Stimulated activated CD4-positive, alpha-beta T cell treated with anti-CD3 and anti-CD28 coated beads, Interleukin-4, amount 100 ng/mL, for 48 hours (primary cell): ENCODE results near the gene INTS2.
"Not testable (repeated sequence)": the region's sequence is repeated elsewhere in the genome, so short reads cannot be mapped to it uniquely, and the experiment has no call there.

Experiments used
- DNase-seq, 2 donors: peaks; one replicate each; pipeline ENCODE4 v3.0.0-alpha.2; 2020; ENCODE audit warnings: low read depth in 2 of 2

The INTS2 gene

GRCh38 chr17:61897548-61898180 lies 30.1 kb downstream of the INTS2 start:
- no peak for DNase-seq

- no peak for DNase-seq
Measured at GRCh38 chr17:61895391-61895790, 32.4 kb downstream of the INTS2 start.

- DNase-seq = not testable (repeated sequence)
Measured at GRCh38 chr17:61894310-61894709, 33.5 kb downstream of the INTS2 start.

GRCh38 chr17:61887733-61888132 lies 40.0 kb downstream of the INTS2 start:
- DNase-seq = not testable (repeated sequence)

- DNase-seq = not testable (repeated sequence)
Measured at GRCh38 chr17:61885865-61886264, 41.9 kb downstream of the INTS2 start.

- DNase-seq = no peak
Measured at GRCh38 chr17:61884864-61885263, 42.9 kb downstream of the INTS2 start.

GRCh38 chr17:61880589-61881102 lies 47.1 kb downstream of the INTS2 start:
- DNase-seq = no peak

GRCh38 chr17:61878984-61879612 lies 48.7 kb downstream of the INTS2 start:
- no peak for DNase-seq

- no peak for DNase-seq
Measured at GRCh38 chr17:61878520-61878919, 49.3 kb downstream of the INTS2 start.

GRCh38 chr17:61877837-61878236 lies 49.9 kb downstream of the INTS2 start:
- DNase-seq = no peak

GRCh38 chr17:61875804-61876203 lies 52.0 kb downstream of the INTS2 start:
- DNase-seq = no peak

GRCh38 chr17:61875285-61875684 lies 52.5 kb downstream of the INTS2 start:
- no peak for DNase-seq

GRCh38 chr17:61874075-61874474 lies 53.7 kb downstream of the INTS2 start:
- no peak for DNase-seq

GRCh38 chr17:61872099-61872498 lies 55.7 kb downstream of the INTS2 start:
- DNase-seq = no peak

- no peak for DNase-seq
Measured at GRCh38 chr17:61869138-61869537, 58.6 kb downstream of the INTS2 start.

- DNase-seq = no peak
Measured at GRCh38 chr17:61868074-61868473, 59.7 kb downstream of the INTS2 start.

GRCh38 chr17:61867033-61867432 lies 60.7 kb downstream of the INTS2 start:
- DNase-seq = no peak

- no peak for DNase-seq
Measured at GRCh38 chr17:61863801-61864126, 64.0 kb downstream of the INTS2 start.

- peak; percentile 85 to 89 for DNase-seq
Measured at GRCh38 chr17:61862975-61863800, 64.6 kb downstream of the INTS2 start, which contains the start of gene BRIP1. Gene BRIP1 (minus strand): TSS chr17:61863528. CDS start chr17:61861539, 1,989 bp downstream.

- DNase-seq = no peak
Measured at GRCh38 chr17:61862105-61862574, 65.6 kb downstream of the INTS2 start.

GRCh38 chr17:61860397-61860796 lies 67.4 kb downstream of the INTS2 start:
- not testable (repeated sequence) for DNase-seq

- no peak for DNase-seq
Measured at GRCh38 chr17:61856035-61856434, 71.7 kb downstream of the INTS2 start.
